NCI-H1092 (cell line): ENCODE data around the gene APEX2.
"Not testable (repeated sequence)": the region's sequence is repeated elsewhere in the genome, so short reads cannot be mapped to it uniquely, and the experiment has no call there.

Experiments used
- DNase-seq: peaks from one replicate; lab custom pipeline; 2025; lab: John Stamatoyannopoulos, UW

Gene APEX2

DNA sequence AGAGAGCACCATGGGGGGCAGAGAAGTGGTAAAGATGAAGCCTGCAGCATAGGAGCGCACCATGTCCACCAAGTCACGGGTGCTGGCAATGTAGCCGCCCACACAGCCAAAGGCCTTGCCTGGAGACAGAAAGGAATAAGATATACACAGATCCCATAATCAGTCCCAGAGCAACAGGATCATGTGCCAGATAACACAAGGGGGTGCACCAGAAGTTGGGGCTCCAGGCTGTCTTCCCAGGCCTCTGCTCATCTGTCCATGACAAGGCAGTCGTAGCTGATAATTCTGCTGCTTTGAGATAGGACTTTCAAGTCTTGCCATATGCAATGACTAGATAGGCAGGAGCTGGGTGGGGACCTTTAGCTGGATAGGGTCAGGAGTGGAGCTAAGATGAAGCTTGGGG lies 14.7 kb downstream of the APEX2 start:
- DNase-seq, result no peak

DNA sequence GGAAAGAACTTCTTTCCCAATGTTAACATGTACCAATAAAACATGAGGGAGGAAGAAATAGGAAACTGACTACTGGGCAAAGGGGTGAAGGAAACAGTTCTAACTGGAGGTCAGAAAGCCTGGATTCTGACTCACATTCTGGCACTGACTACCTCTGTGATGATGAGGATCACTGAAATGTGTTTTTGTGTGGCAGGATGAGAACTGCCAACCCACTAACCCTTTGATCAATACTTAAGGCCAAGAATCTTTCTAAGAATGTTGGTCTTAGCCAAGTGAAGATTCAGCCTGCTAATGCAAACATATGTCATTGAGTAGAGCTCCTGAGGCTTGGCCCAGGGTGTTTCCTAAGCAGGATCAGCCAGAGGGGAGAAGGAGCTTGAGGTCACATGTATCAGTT lies 26.0 kb downstream of the APEX2 start:
- DNase-seq, result no peak

GRCh38 chrX:55026840-55027239 lies 26.7 kb downstream of the APEX2 start:
- DNase-seq, result no peak

DNA sequence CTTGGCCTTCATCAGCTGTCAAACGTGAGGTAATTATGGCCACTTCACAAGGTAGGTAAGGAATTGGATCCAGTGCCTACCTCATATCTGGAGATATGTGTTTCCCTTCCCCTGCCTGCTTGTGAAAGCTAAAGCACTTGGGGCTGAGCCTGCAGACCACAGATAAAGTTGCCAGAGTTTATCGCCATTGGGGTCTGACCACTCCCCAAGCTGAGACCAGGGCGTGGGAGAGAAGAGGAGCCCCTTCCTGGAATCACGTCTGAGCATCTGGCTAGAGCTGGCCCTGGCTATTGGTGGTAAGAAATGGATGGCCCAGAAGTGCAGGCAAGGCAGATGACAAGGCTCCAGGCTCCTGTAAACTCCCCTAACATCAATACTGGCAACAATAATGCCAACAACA lies 27.9 kb downstream of the APEX2 start:
- DNase-seq, result no peak

DNA sequence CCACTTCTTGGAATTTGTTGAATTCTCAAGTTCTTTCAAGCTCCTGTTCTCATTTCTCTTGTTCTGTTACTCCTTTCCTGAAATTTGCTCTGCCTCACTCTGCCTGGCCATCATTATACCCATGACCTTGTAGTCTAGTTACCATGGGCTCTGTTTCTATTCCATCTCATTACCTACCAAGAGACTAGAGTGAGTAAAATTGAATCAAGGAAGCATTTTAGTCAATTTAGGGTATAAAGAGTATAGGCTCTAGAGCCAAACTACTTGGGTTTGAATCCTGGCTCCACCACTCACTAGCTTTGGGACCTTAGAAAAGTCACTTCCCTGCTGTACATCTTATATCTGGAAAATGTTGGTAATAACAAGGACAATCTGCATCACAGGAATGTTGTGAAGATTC lies 28.4 kb downstream of the APEX2 start:
- no peak for DNase-seq

DNA sequence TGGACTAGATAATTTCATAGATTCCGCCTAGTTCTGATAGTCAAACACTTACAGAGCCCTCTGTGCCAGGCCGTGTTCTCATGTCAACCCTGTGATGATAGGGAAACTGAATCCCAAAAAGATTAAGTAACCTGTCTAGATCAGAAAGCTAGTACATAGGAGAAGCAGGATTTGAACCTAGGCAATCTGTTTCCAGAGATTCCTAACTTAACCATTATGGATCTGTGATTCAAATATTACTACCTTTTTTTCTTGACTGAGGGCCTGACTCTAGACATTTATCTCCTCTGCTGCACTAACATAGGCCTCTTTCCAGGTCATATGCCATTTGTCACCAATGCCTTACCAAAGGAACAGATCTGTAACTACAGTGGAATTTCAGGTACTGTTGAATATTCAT lies 29.1 kb downstream of the APEX2 start:
- DNase-seq, result no peak

DNA sequence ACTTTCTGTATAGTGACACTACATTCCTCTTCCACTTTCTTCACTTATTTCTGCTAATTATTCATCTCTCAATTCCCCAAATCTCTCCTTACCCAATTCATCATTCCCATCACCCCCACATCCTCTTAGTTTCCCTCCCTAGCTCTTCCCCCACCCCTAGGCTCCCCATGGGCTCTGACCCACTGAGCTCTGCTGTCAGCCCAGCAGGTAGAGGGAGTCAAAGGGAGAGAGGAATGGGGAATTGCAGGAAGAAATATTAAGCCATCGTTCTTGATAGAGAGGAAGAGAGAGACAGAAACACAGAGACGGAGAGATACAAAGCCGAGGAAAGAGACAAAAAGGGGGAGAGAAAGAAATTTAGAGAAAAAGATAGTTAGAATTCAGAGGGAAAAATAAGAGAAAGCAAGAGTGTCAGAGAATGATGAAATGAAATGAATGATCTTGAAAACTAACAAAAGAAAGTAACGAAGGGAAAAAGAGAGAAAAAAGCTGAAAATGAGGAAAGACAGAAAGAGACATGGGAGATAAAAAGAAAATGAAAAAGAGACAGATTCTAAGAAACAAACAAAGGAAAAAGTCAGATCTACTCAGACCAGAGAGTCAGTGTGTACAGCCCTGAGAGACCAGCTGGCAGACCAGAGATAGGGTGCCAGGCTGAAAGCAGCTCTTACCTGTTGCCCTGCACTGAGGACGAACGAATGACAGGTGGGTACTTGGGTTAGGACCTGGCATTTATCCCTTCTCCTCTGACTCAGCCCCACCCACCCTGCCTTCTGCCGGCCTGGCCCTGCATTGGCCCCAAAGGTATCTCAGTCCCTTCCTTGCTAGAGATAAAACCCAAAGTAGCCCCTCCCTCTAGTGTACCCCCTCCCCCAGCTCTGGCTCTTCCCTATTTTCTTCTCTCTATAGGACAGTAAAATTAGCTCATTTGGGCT lies 30.4 kb downstream of the APEX2 start, which contains the start of gene ALAS2:
ALAS2 (minus strand) TSS at position 707 of the 935 bp plus-strand sequence. CDS start 4,977 bp downstream, outside the sequence.
- no peak for DNase-seq

- no peak for DNase-seq
Observed at GRCh38 chrX:55033429-55033828, 33.3 kb downstream of the APEX2 start.

DNA sequence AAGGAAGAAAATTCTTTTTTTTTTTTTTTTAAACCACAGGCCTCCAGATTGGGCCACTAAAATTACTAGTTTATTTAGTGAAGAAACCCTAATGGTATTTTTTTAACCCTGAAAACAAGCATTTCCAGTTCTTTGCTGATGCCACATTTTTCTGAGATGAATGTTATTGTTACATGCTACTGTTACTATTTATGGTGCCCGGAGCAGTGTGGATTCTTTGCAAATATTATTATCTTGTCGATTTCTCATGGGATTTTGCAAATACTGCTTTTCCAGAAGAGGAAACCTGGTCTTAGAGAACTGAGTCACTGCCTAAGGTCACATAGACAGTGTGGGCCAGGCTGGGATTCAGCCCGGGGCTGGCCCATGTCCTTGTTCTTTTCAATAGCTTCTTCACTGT lies 39.3 kb downstream of the APEX2 start:
- DNase-seq, result no peak

GRCh38 chrX:55041514-55041913 lies 41.4 kb downstream of the APEX2 start:
- no peak for DNase-seq

GRCh38 chrX:55050599-55050998 lies 50.4 kb downstream of the APEX2 start:
- DNase-seq, result not testable (repeated sequence)

DNA sequence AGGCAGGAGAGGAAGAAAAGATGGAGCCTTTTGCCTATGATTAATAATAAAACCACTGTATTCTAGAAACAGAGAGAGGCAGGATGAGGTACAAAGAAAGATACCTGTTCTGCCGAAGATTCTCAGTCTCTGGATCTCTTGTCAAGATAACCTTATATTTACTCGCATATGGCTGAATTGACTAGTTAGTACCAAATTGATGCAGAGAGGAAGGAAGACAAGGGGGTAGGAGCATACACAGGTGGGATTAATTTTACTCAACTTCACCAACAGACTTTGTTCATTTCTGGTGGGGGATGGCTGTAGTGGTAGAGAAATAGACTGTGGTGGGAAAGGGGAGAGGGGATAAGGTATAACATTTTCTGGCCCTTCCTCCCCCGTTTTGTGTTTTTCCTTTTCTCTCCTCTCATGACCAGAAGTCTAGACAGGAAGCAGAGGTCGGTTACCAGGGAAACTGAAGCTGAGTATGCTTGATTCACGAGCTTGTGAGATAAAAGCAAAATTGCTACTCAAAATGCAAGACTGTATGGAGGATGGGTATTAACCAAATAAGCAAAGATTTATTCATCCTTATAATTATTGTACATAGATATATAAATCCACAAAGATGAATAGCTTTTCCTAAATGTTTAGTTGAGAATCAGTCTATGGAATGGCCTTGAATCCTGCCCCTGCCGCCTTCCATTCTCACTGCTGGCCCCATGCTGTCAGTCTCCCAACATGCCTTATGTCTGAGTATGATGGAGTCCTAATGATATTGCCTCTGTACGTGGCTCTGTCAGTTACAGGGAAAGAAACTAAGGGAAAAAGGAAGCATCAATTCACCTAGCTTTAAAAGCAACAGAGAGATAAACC lies 56.9 kb downstream of the APEX2 start:
- peak; percentile 30 for DNase-seq

DNA sequence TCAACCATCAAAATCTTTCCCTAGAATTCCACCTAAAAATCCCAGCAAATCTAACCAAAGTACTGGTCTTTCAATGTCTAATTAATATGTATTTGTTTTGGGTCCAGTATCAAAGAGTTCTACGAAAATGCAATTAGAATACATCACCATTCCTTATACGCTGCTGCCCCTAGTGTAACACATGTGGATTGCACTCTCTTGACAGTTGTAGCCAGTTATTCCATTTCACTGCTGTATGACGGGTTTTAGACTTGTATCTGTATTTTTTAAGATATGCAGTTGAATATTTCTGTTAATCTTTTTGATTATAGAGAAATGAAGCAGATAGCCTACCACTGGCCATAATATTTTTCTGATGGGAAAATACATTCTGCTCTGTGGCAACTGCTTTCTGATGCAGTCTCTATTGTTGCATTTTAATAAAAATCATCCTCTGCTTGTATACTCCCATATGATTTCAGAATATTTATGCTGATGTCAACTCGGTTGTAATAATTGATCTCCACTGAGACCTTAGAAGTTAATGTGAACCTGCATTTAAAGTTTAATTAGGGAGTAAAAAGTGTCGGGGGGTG lies 57.6 kb downstream of the APEX2 start:
- DNase-seq, result peak; percentile 36
